Measurements from ENCODE around the gene ISG20. TPM values are rescaled to one million over a fixed set of nuclear protein-coding genes. Genes with fewer than 3 reads are reported as not detected.
"Not testable (repeated sequence)": the region's sequence is repeated elsewhere in the genome, so short reads cannot be mapped to it uniquely, and the experiment has no call there.

Gene ISG20
- total RNA-seq, 1 donor = 40.7 TPM

- DNase-seq (ENCODE audit: low read depth in 2 of 3, low spot score in 2 of 3) = no peak
Observed at GRCh38 chr15:88634449-88634848, 4.4 kb upstream of the ISG20 start.

- DNase-seq (ENCODE audit: low read depth in 2 of 3, low spot score in 2 of 3) = peak in 1 of 3 donors; percentile 30
Observed at GRCh38 chr15:88635318-88635717, 3.5 kb upstream of the ISG20 start.

- no peak for DNase-seq (ENCODE audit: low read depth in 2 of 3, low spot score in 2 of 3)
Observed at GRCh38 chr15:88636050-88636449, 2.8 kb upstream of the ISG20 start.

GRCh38 chr15:88636654-88637053 lies 2.2 kb upstream of the ISG20 start:
- no peak for DNase-seq (ENCODE audit: low read depth in 2 of 3, low spot score in 2 of 3)

- no peak for DNase-seq (ENCODE audit: low read depth in 2 of 3, low spot score in 2 of 3)
Observed at GRCh38 chr15:88637436-88637835, 1.4 kb upstream of the ISG20 start.

GRCh38 chr15:88637841-88638625 lies 783 bp upstream of the ISG20 start:
- DNase-seq (ENCODE audit: low read depth in 2 of 3, low spot score in 2 of 3) = no peak

GRCh38 chr15:88641959-88642452 lies 3.2 kb downstream of the ISG20 start:
- no peak for DNase-seq (ENCODE audit: low read depth in 2 of 3, low spot score in 2 of 3)

GRCh38 chr15:88642514-88642913 lies 3.7 kb downstream of the ISG20 start:
- DNase-seq (ENCODE audit: low read depth in 2 of 3, low spot score in 2 of 3) = not testable (repeated sequence)

- no peak for DNase-seq (ENCODE audit: low read depth in 2 of 3, low spot score in 2 of 3)
Observed at GRCh38 chr15:88644741-88645140, 5.9 kb downstream of the ISG20 start.

GRCh38 chr15:88645171-88646087 lies 6.6 kb downstream of the ISG20 start:
- no peak for DNase-seq (ENCODE audit: low read depth in 2 of 3, low spot score in 2 of 3)

GRCh38 chr15:88646088-88646405 lies 7.2 kb downstream of the ISG20 start:
- no peak for DNase-seq (ENCODE audit: low read depth in 2 of 3, low spot score in 2 of 3)

- DNase-seq (ENCODE audit: low read depth in 2 of 3, low spot score in 2 of 3) = no peak
Observed at GRCh38 chr15:88646951-88647350, 8.1 kb downstream of the ISG20 start.

- no peak for DNase-seq (ENCODE audit: low read depth in 2 of 3, low spot score in 2 of 3)
Observed at GRCh38 chr15:88647351-88648105, 8.7 kb downstream of the ISG20 start.

GRCh38 chr15:88648357-88649214 lies 9.8 kb downstream of the ISG20 start:
- DNase-seq (ENCODE audit: low read depth in 2 of 3, low spot score in 2 of 3) = no peak

GRCh38 chr15:88649286-88649733 lies 10.5 kb downstream of the ISG20 start:
- DNase-seq (ENCODE audit: low read depth in 2 of 3, low spot score in 2 of 3) = no peak

GRCh38 chr15:88649753-88650551 lies 11.1 kb downstream of the ISG20 start:
- DNase-seq (ENCODE audit: low read depth in 2 of 3, low spot score in 2 of 3) = no peak

GRCh38 chr15:88650556-88650955 lies 11.7 kb downstream of the ISG20 start:
- no peak for DNase-seq (ENCODE audit: low read depth in 2 of 3, low spot score in 2 of 3)

- no peak for DNase-seq (ENCODE audit: low read depth in 2 of 3, low spot score in 2 of 3)
Observed at GRCh38 chr15:88651136-88651732, 12.4 kb downstream of the ISG20 start.

GRCh38 chr15:88651971-88652370 lies 13.2 kb downstream of the ISG20 start:
- DNase-seq (ENCODE audit: low read depth in 2 of 3, low spot score in 2 of 3) = no peak
